Measurements from ENCODE around the gene PHKB. TPM values are rescaled to one million over a fixed set of nuclear protein-coding genes. Genes with fewer than 3 reads are reported as not detected.

The PHKB gene
- total and polyA plus RNA-seq, 2 donors (not counting 3 experiments of a cell fraction or from before 2014, with no cell fraction given): 30.1 to 61.0 TPM

- DNase-seq (ENCODE audit: low read depth, low spot score) (no peak), FAIRE-seq (no peak)
- Histone ChIP-seq H3K4me3 (replicated peaks in 1 of 3; ENCODE audit: insufficient read depth in 1 of 3, low read depth in 1 of 3, low read length in 3 of 3) (no peak overlapping the region), H3K36me3 (ENCODE audit: control insufficient read depth in 2 of 2, extremely low read depth in 1 of 2, insufficient read depth in 2 of 2, low read length in 2 of 2) (peaks cover 8 to 13% of the 10 kb centered on the region in 2 experiments), H3K27ac (ENCODE audit: insufficient read depth, low read depth, low read length) (no peak overlapping the region), H3K4me2 (ENCODE audit: insufficient read depth, low read length) (no peak overlapping the region), H3K27me3 (ENCODE audit: control insufficient read depth in 2 of 2, insufficient read depth in 2 of 2, low read length in 2 of 2) (no peaks in the 10 kb centered on the region), H3K4me1 (ENCODE audit: control insufficient read depth, extremely low read depth, insufficient read depth, low read length) (no peaks in the 10 kb centered on the region), H3K9ac (replicated peaks; ENCODE audit: extremely low read depth, insufficient read depth, low read length) (no peak overlapping the region), H3K9me3 (replicated peaks; ENCODE audit: control insufficient read depth, insufficient read depth, low read length) (no peaks in the 10 kb centered on the region), H2AFZ (ENCODE audit: low read depth, low read length) (no peak overlapping the region), H3K79me2 (ENCODE audit: control insufficient read depth, insufficient read depth, low read length) (peaks cover 4% of the 10 kb centered on the region), H4K20me1 (replicated peaks; ENCODE audit: control insufficient read depth, extremely low read depth, insufficient read depth, low read length) (no peaks in the 10 kb centered on the region), H3K9me1 (replicated peaks; ENCODE audit: control insufficient read depth, extremely low read depth, insufficient read depth, low read length) (no peaks in the 10 kb centered on the region)
- intact Hi-C loops (cut with micrococcal nuclease): no loop called here
- ChIA-PET POLR2A (no interaction called here), CTCF (no interaction called here)
- dilution Hi-C loops (cut with MboI; ENCODE audit: extremely low pct_ligation_motif_present, low sequenced_read_pairs): no loop called here
- TF ChIP-seq MYC (IDR thresholded peaks at IDR 0.05; ENCODE audit: low read depth, low read length): no peak
- no peak for TF ChIP-seq MAX (IDR thresholded peaks at IDR 0.05; ENCODE audit: insufficient read depth, insufficient read length)
- TF ChIP-seq POLR2AphosphoS5 (IDR thresholded peaks at IDR 0.05; ENCODE audit: insufficient read depth, low read depth, low read length): no peak
- no peak for TF ChIP-seq EZH2 (IDR thresholded peaks at IDR 0.05; ENCODE audit: borderline replicate concordance, low read depth, low read length, severe bottlenecking)
- no peak for TF ChIP-seq FOS (IDR thresholded peaks at IDR 0.05; ENCODE audit: borderline replicate concordance, insufficient read depth, low read length)
- TF ChIP-seq JUN (IDR thresholded peaks at IDR 0.05; ENCODE audit: borderline replicate concordance, insufficient read depth, insufficient read length, low read depth): no peak
- TF ChIP-seq GATA2 (IDR thresholded peaks at IDR 0.05; ENCODE audit: insufficient read depth, insufficient read length, low read depth, low read length): no peak
- no peak for TF ChIP-seq CTCF (IDR thresholded peaks at IDR 0.05; ENCODE audit: extremely low read depth in 1 of 2, insufficient read depth in 1 of 2, low read depth in 1 of 2, low read length in 2 of 2)
- TF ChIP-seq POLR2A (IDR thresholded peaks at IDR 0.05; ENCODE audit: low read depth, low read length): no peak
- no TSS peak for BruUV-seq (replicated peaks)
These were observed 38.7 kb downstream of the PHKB start for GRCh38 chr16:47499700-47500264.

Measured in endothelial cell of umbilical vein (primary cell).